Duodenal mucosa (tissue), 2 donors: ENCODE measurements around the gene TMX4.

Source experiments
- H3K27ac ChIP-seq: one replicate; pipeline ENCODE4 v1.7.0; 2013; ENCODE audit warnings: low read depth, low read length
- H3K27me3 ChIP-seq, 2 donors: one replicate each; pipeline ENCODE4 v1.7.0; 2013; ENCODE audit warnings: low read length in 2 of 2, control low read depth in 1 of 2; ENCODE audit not compliant: insufficient read depth in 2 of 2, control insufficient read depth in 1 of 2
- H3K36me3 ChIP-seq, 2 donors: one replicate each; pipeline ENCODE4 v1.7.0; 2013; ENCODE audit warnings: low read length in 2 of 2, control low read depth in 1 of 2; ENCODE audit not compliant: insufficient read depth in 2 of 2, control insufficient read depth in 1 of 2
- H3K4me1 ChIP-seq, 2 donors: one replicate each; pipeline ENCODE4 v1.7.0; 2013; ENCODE audit warnings: low read length in 2 of 2, control low read depth in 1 of 2; ENCODE audit not compliant: insufficient read depth in 2 of 2, control insufficient read depth in 1 of 2
- H3K4me3 ChIP-seq, 2 donors: one replicate each; pipeline ENCODE4 v1.7.0; 2013; ENCODE audit warnings: low read length in 2 of 2, low read depth in 1 of 2
- H3K9ac ChIP-seq, 2 donors: one replicate each; pipeline ENCODE4 v1.7.0; 2013; ENCODE audit warnings: low read length in 2 of 2, low read depth in 1 of 2
- H3K9me3 ChIP-seq, 2 donors: one replicate each; pipeline ENCODE4 v1.7.0; 2013; ENCODE audit warnings: low read length in 2 of 2, control low read depth in 1 of 2; ENCODE audit not compliant: control insufficient read depth in 1 of 2

TMX4 gene

GRCh38 chr20:8020314-8021079, 936 bp upstream of the TMX4 start:
- H3K9me3 ChIP-seq = no peaks in the 10 kb centered on the region
- H3K9ac ChIP-seq = no peak overlapping the region
- H3K27me3 ChIP-seq = no peaks in the 10 kb centered on the region
- peaks cover 4 to 8% of the 10 kb centered on the region in 2 donors for H3K4me1 ChIP-seq
- H3K27ac ChIP-seq = no peak overlapping the region
- no peaks in the 10 kb centered on the region for H3K36me3 ChIP-seq
- peak overlapping the region; percentile 89 to 90 for H3K4me3 ChIP-seq

- Histone ChIP-seq H3K4me1 (peaks cover 4 to 8% of the 10 kb centered on the region in 2 donors), H3K9me3 (no peaks in the 10 kb centered on the region), H3K9ac (peak overlapping the region; percentile 87 to 89)
Observed at GRCh38 chr20:8019998-8020247, 362 bp upstream of the TMX4 start.

GRCh38 chr20:8018958-8019245, 659 bp downstream of the TMX4 start:
- peak overlapping the region; percentile 89 to 90 for H3K4me3 ChIP-seq
- peak overlapping the region; percentile 94 for H3K27ac ChIP-seq
- no peaks in the 10 kb centered on the region for H3K9me3 ChIP-seq
- no peaks in the 10 kb centered on the region for H3K36me3 ChIP-seq
- H3K27me3 ChIP-seq = no peaks in the 10 kb centered on the region
- H3K9ac ChIP-seq = peak overlapping the region; percentile 87 to 89
- peaks cover 4 to 8% of the 10 kb centered on the region in 2 donors for H3K4me1 ChIP-seq

More at GRCh38 chr20:8019998-8020247, 362 bp upstream of the TMX4 start:
- Histone ChIP-seq H3K36me3 (no peaks in the 10 kb centered on the region), H3K27ac (peak overlapping the region; percentile 94), H3K27me3 (no peaks in the 10 kb centered on the region), H3K4me3 (peak overlapping the region; percentile 89 to 90)

GRCh38 chr20:8012724-8013123, 6.8 kb downstream of the TMX4 start:
- H3K9me3 ChIP-seq = no peaks in the 10 kb centered on the region
- no peaks in the 10 kb centered on the region for H3K27me3 ChIP-seq
- H3K4me1 ChIP-seq = peaks cover 0 to under 1% of the 10 kb centered on the region in 2 donors
- no peak overlapping the region for H3K4me3 ChIP-seq
- no peak overlapping the region for H3K27ac ChIP-seq
- peaks cover 3 to 5% of the 10 kb centered on the region in 2 donors for H3K36me3 ChIP-seq
- no peak overlapping the region for H3K9ac ChIP-seq

GRCh38 chr20:8008733-8009132, 10.8 kb downstream of the TMX4 start:
- Histone ChIP-seq H3K4me1 (no peaks in the 10 kb centered on the region), H3K36me3 (peaks cover 3 to 5% of the 10 kb centered on the region in 2 donors), H3K9ac (no peak overlapping the region), H3K4me3 (no peak overlapping the region), H3K27ac (no peak overlapping the region), H3K9me3 (no peaks in the 10 kb centered on the region), H3K27me3 (no peaks in the 10 kb centered on the region)

GRCh38 chr20:8007490-8007889, 12.1 kb downstream of the TMX4 start:
- Histone ChIP-seq H3K27ac (no peak overlapping the region), H3K9ac (no peak overlapping the region), H3K9me3 (no peaks in the 10 kb centered on the region), H3K36me3 (peaks cover 3 to 5% of the 10 kb centered on the region in 2 donors), H3K27me3 (no peaks in the 10 kb centered on the region), H3K4me1 (no peaks in the 10 kb centered on the region), H3K4me3 (no peak overlapping the region)

- H3K9me3 ChIP-seq = no peaks in the 10 kb centered on the region
- no peak overlapping the region for H3K9ac ChIP-seq
- no peaks in the 10 kb centered on the region for H3K27me3 ChIP-seq
- no peak overlapping the region for H3K27ac ChIP-seq
- H3K36me3 ChIP-seq = peaks cover 3 to 5% of the 10 kb centered on the region in 2 donors
- H3K4me3 ChIP-seq = no peak overlapping the region
- no peaks in the 10 kb centered on the region for H3K4me1 ChIP-seq
Observed at GRCh38 chr20:8005575-8006366, 13.8 kb downstream of the TMX4 start.

GRCh38 chr20:8005033-8005432, 14.5 kb downstream of the TMX4 start:
- no peak overlapping the region for H3K9ac ChIP-seq
- no peaks in the 10 kb centered on the region for H3K9me3 ChIP-seq
- no peaks in the 10 kb centered on the region for H3K4me1 ChIP-seq
- no peak overlapping the region for H3K27ac ChIP-seq
- peaks cover 5 to 8% of the 10 kb centered on the region in 2 donors for H3K36me3 ChIP-seq
- H3K27me3 ChIP-seq = no peaks in the 10 kb centered on the region
- H3K4me3 ChIP-seq = no peak overlapping the region

- H3K9ac ChIP-seq = no peak overlapping the region
- no peak overlapping the region for H3K27ac ChIP-seq
- H3K36me3 ChIP-seq = peaks cover 10 to 22% of the 10 kb centered on the region in 2 donors
- H3K27me3 ChIP-seq = no peaks in the 10 kb centered on the region
- H3K4me3 ChIP-seq = no peak overlapping the region
- no peaks in the 10 kb centered on the region for H3K9me3 ChIP-seq
- no peaks in the 10 kb centered on the region for H3K4me1 ChIP-seq
Observed at GRCh38 chr20:8002056-8002455, 17.5 kb downstream of the TMX4 start.

GRCh38 chr20:8000796-8001195, 18.8 kb downstream of the TMX4 start:
- H3K4me3 ChIP-seq = no peak overlapping the region
- no peaks in the 10 kb centered on the region for H3K27me3 ChIP-seq
- no peaks in the 10 kb centered on the region for H3K4me1 ChIP-seq
- H3K36me3 ChIP-seq = peaks cover 17 to 32% of the 10 kb centered on the region in 2 donors
- H3K27ac ChIP-seq = no peak overlapping the region
- H3K9me3 ChIP-seq = no peaks in the 10 kb centered on the region
- H3K9ac ChIP-seq = no peak overlapping the region
